CD14-positive monocyte (primary cell): ENCODE measurements around the gene SCN2A. TPM values are rescaled to one million over a fixed set of nuclear protein-coding genes. Genes with fewer than 3 reads are reported as not detected.

ENCODE experiments used
- DNase-seq, 3 donors: peaks; one replicate each; pipeline ENCODE4 v3.0.0-alpha.2; 2011 to 2022
- H2AFZ ChIP-seq: 2 replicates; pipeline ENCODE4 v1.6.0; 2012; ENCODE audit warnings: mild to moderate bottlenecking, low read depth, low read length, inconsistent platforms; ENCODE audit not compliant: insufficient read depth, poor library complexity, severe bottlenecking
- H3K27ac ChIP-seq, 2 donors: 1 replicate in 1 of 2; 2 replicates in 1 of 2; pipeline ENCODE4 v1.5.1; 2012 to 2013; ENCODE audit warnings: low read length in 2 of 2, control low read depth in 1 of 2, inconsistent platforms in 1 of 2, low read depth in 1 of 2, mild to moderate bottlenecking in 1 of 2
- H3K27me3 ChIP-seq, 2 donors: one replicate each; pipeline versions ENCODE4 v1.6.0 to v1.6.1; 2011 to 2013; ENCODE audit warnings: low read length in 2 of 2; ENCODE audit not compliant: control insufficient read depth in 2 of 2, insufficient read depth in 2 of 2
- H3K36me3 ChIP-seq, 2 donors: replicated peaks in 1 of 2; 1 replicate in 1 of 2; 2 replicates in 1 of 2; pipeline versions ENCODE4 v1.5.1 to v1.6.1; 2012 to 2013; ENCODE audit warnings: low read length in 2 of 2, control low read depth in 1 of 2, inconsistent platforms in 1 of 2, mild to moderate bottlenecking in 1 of 2; ENCODE audit not compliant: insufficient read depth in 2 of 2, control insufficient read depth in 1 of 2
- H3K4me1 ChIP-seq, 2 donors: 1 replicate in 1 of 2; 2 replicates in 1 of 2; pipeline versions ENCODE4 v1.5.1 to v1.6.1; 2012 to 2013; ENCODE audit warnings: low read length in 2 of 2, control low read depth in 1 of 2, inconsistent platforms in 1 of 2, mild to moderate bottlenecking in 1 of 2, moderate library complexity in 1 of 2; ENCODE audit not compliant: insufficient read depth in 2 of 2, control insufficient read depth in 1 of 2
- H3K4me2 ChIP-seq: replicated peaks from 2 replicates; pipeline ENCODE3; 2012; ENCODE audit warnings: low read length, moderate library complexity, mild to moderate bottlenecking; ENCODE audit not compliant: poor library complexity, severe bottlenecking; ENCODE audit errors: extremely low read depth
- H3K4me3 ChIP-seq, 3 experiments: fragments of 200-600 bp in 1 of 3; sonication (generic) in 1 of 3; replicated peaks in 1 of 3; 1 replicate in 2 of 3; 2 replicates in 1 of 3; pipeline ENCODE4 v1.5.1; 2011 to 2013; ENCODE audit warnings: low read length in 3 of 3, mild to moderate bottlenecking in 3 of 3, control low read depth in 2 of 3, low read depth in 2 of 3, inconsistent platforms in 1 of 3, moderate library complexity in 1 of 3
- H3K79me2 ChIP-seq: 2 replicates; pipeline ENCODE4 v1.6.0; 2012; ENCODE audit warnings: mild to moderate bottlenecking, control low read depth, inconsistent platforms, low read length, moderate library complexity; ENCODE audit not compliant: insufficient read depth
- H3K9ac ChIP-seq: 2 replicates; pipeline ENCODE4 v1.6.0; 2017; ENCODE audit warnings: low read length, mild to moderate bottlenecking; ENCODE audit not compliant: insufficient read depth, poor library complexity, severe bottlenecking
- H3K9me3 ChIP-seq, 2 donors: replicated peaks in 1 of 2; 1 replicate in 1 of 2; 2 replicates in 1 of 2; pipeline versions ENCODE4 v1.5.1 to v1.6.1; 2012 to 2013; ENCODE audit warnings: low read length in 2 of 2, control low read depth in 1 of 2; ENCODE audit not compliant: control insufficient read depth in 1 of 2, insufficient read depth in 1 of 2
- H4K20me1 ChIP-seq: 2 replicates; pipeline ENCODE4 v1.6.0; 2012; ENCODE audit warnings: mild to moderate bottlenecking, low read length, control low read depth, moderate library complexity; ENCODE audit not compliant: insufficient read depth
- H3K27ac Mint-ChIP-seq, 7 donors: one replicate each; pipeline ENCODE4 v1.8.0; 2020; ENCODE audit warnings: mild to moderate bottlenecking in 7 of 7, mixed read lengths in 7 of 7, moderate library complexity in 6 of 7, inconsistent platforms in 2 of 7
- H3K27me3 Mint-ChIP-seq, 3 donors: one replicate each; pipeline ENCODE4 v1.8.0; 2021 to 2022; ENCODE audit warnings: low read depth in 3 of 3, mild to moderate bottlenecking in 3 of 3, mixed read lengths in 3 of 3, moderate library complexity in 3 of 3, inconsistent platforms in 1 of 3
- H3K36me3 Mint-ChIP-seq, 2 donors: one replicate each; pipeline ENCODE4 v1.8.0; 2020; ENCODE audit warnings: mixed read lengths in 2 of 2, inconsistent platforms in 1 of 2, mild to moderate bottlenecking in 1 of 2
- H3K4me1 Mint-ChIP-seq: one replicate; pipeline ENCODE4 v1.8.0; 2020; ENCODE audit warnings: mild to moderate bottlenecking, mixed read lengths
- H3K4me3 Mint-ChIP-seq, 2 donors: one replicate each; pipeline ENCODE4 v1.8.0; 2020; ENCODE audit warnings: mild to moderate bottlenecking in 2 of 2, mixed read lengths in 2 of 2, moderate library complexity in 1 of 2
- H3K9me3 Mint-ChIP-seq, 7 donors: one replicate each; pipeline ENCODE4 v1.8.0; 2020 to 2022; ENCODE audit warnings: mixed read lengths in 7 of 7, mild to moderate bottlenecking in 6 of 7, moderate library complexity in 6 of 7, inconsistent platforms in 2 of 7
- WGBS: methylation state at CpG from one replicate; pipeline ENCODE4 v1.1.5; 2013; ENCODE audit warnings: missing lambda C conversion rate; ENCODE audit not compliant: insufficient coverage; 5-methylcytosine and 5-hydroxymethylcytosine counted together
- intact Hi-C, 2 donors: fragments of 100-400 bp; cut with micrococcal nuclease; formaldehyde crosslinking; loops; one replicate each; pipeline versions ENCODE4 v1.15.0 to v1.15.1; 2023
- polyA plus RNA-seq, 3 donors: library from polyadenylated mRNA; depleted of rRNA in 1 of 3; unstranded in 2 of 3; stranded (reverse) in 1 of 3; fragments of 300-500 nt in 2 of 3; fragments of >200 nt in 1 of 3; fragmentation: Illumina TruSeq in 2 of 3; gene quantifications; 1 replicate in 2 of 3; 2 replicates in 1 of 3; pipeline ENCODE4 v1.2.3, GENCODE V29; 2012 to 2021
- TF ChIP-seq, protein P1 (sequence below): fragments of 200-600 bp; IDR thresholded peaks from one replicate; pipeline ENCODE4 v1.8.0; 2022; ENCODE audit warnings: antibody characterized with exemption, mild to moderate bottlenecking

The SCN2A gene
- polyA plus RNA-seq, 3 donors = not detected

DNA sequence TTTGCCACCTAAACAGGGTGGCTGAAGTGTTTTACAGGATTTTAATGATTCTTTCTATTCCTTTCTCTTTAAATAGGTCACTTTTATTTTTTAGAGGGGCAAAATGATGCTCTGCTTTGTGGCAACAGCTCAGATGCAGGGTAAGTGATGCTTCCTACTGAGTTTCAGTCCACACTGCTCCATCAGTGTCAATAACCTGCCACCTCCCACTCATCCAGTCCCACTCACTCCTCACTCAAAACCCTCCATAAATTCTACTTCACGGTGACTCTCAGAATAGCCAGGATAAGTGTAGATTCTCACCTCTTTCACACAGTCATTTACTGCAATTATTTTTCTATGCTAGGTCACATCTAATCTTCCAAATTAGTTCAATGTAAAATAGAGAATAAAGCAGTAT, 72.7 kb downstream of the SCN2A start:
- no peaks in the 10 kb centered on the region for H3K9me3 ChIP-seq
- Mint-ChIP-seq H3K27ac (peak overlapping the region in 1 of 7 donors; percentile 27), H3K27me3 (peaks cover 0 to 4% (median 0%) of the 10 kb centered on the region in 3 donors), H3K36me3 (no peaks in the 10 kb centered on the region), H3K9me3 (peaks cover 0 to 3% (median 0%) of the 10 kb centered on the region in 7 donors), H3K4me3 (no peak overlapping the region), H3K4me1 (no peaks in the 10 kb centered on the region)
- H3K9ac ChIP-seq = no peak overlapping the region
- no peak overlapping the region for H2AFZ ChIP-seq
- H3K27ac ChIP-seq = no peak overlapping the region
- no peak overlapping the region for H3K4me3 ChIP-seq
- no peak overlapping the region for H3K4me2 ChIP-seq
- DNase-seq = no peak
- no peaks in the 10 kb centered on the region for H3K36me3 ChIP-seq
- TF ChIP-seq, protein P1, sequence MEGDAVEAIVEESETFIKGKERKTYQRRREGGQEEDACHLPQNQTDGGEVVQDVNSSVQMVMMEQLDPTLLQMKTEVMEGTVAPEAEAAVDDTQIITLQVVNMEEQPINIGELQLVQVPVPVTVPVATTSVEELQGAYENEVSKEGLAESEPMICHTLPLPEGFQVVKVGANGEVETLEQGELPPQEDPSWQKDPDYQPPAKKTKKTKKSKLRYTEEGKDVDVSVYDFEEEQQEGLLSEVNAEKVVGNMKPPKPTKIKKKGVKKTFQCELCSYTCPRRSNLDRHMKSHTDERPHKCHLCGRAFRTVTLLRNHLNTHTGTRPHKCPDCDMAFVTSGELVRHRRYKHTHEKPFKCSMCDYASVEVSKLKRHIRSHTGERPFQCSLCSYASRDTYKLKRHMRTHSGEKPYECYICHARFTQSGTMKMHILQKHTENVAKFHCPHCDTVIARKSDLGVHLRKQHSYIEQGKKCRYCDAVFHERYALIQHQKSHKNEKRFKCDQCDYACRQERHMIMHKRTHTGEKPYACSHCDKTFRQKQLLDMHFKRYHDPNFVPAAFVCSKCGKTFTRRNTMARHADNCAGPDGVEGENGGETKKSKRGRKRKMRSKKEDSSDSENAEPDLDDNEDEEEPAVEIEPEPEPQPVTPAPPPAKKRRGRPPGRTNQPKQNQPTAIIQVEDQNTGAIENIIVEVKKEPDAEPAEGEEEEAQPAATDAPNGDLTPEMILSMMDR = no peak
- H3K4me1 ChIP-seq = no peaks in the 10 kb centered on the region
- intact Hi-C loops = no loop called here
- H4K20me1 ChIP-seq = no peaks in the 10 kb centered on the region
- no peaks in the 10 kb centered on the region for H3K27me3 ChIP-seq
- 80% methylated on average over 1 of the region's 1 CpG for WGBS
- H3K79me2 ChIP-seq = no peaks in the 10 kb centered on the region

DNA sequence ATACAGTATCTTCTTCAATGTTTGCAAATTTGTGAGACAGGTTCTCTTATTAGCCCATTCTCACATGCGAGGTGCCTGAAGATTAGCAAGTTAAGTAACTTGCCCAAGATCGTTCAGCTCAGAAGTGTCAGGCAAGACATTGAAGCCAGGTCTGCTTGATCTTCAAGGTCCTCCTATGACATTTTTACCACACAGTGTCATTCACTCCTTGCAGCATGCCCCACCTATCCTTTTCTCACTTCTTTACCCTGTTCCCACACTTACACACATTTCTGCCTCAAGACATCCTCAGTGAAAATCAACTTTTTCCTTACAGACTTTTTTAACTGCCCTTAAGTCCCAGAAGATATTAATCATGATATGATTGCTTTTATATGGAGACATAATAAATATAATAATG, 73.8 kb downstream of the SCN2A start:
- 75% methylated on average over 2 of the region's 2 CpGs for WGBS
- H3K36me3 Mint-ChIP-seq = no peaks in the 10 kb centered on the region
- no peak overlapping the region for H2AFZ ChIP-seq
- H3K27ac ChIP-seq = no peak overlapping the region
- no peaks in the 10 kb centered on the region for H3K9me3 ChIP-seq
- no peaks in the 10 kb centered on the region for H3K79me2 ChIP-seq
- intact Hi-C loops = no loop called here
- no peak for DNase-seq
- H3K4me2 ChIP-seq = no peak overlapping the region
- H3K4me1 ChIP-seq = no peaks in the 10 kb centered on the region
- no peak overlapping the region for H3K4me3 Mint-ChIP-seq
- H3K27ac Mint-ChIP-seq = no peak overlapping the region
- H3K9me3 Mint-ChIP-seq = peaks cover 0 to 3% (median 0%) of the 10 kb centered on the region in 7 donors
- no peaks in the 10 kb centered on the region for H3K4me1 Mint-ChIP-seq
- H3K27me3 ChIP-seq = no peaks in the 10 kb centered on the region
- H3K4me3 ChIP-seq = no peak overlapping the region
- no peaks in the 10 kb centered on the region for H3K36me3 ChIP-seq
- peaks cover 0 to 4% (median 0%) of the 10 kb centered on the region in 3 donors for H3K27me3 Mint-ChIP-seq
- TF ChIP-seq, protein P1 = no peak
- H3K9ac ChIP-seq = no peak overlapping the region
- no peaks in the 10 kb centered on the region for H4K20me1 ChIP-seq
